Measurements from ENCODE around the gene OTOG. TPM values are rescaled to one million over a fixed set of nuclear protein-coding genes. Genes with fewer than 3 reads are reported as not detected.

Gene OTOG
- total RNA-seq, 1 donor: not detected

DNA sequence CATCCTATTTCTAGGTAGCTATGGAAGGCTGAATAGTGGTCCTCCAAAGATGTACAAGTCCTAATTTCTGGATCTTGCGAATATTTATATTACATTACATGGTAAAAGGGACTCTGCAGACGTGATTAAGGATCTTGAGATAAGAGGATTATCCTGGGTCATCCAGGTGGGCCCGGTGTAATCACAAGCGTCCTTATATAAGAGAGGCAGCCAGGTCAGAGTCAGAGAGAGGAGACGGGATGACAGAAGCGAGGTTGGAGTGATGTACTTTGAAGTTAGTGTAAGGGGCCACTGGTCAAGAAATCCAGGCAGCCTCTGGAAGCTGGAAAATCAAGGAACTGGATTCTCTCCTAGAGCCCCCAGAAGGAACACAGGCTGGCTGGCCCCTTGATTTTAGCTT, 102.2 kb downstream of the OTOG start:
- no peak for DNase-seq (ENCODE audit: low read depth)
- H3K4me3 ChIP-seq (ENCODE audit: low read depth, low read length): no peak overlapping the region
- TF ChIP-seq, protein P1, sequence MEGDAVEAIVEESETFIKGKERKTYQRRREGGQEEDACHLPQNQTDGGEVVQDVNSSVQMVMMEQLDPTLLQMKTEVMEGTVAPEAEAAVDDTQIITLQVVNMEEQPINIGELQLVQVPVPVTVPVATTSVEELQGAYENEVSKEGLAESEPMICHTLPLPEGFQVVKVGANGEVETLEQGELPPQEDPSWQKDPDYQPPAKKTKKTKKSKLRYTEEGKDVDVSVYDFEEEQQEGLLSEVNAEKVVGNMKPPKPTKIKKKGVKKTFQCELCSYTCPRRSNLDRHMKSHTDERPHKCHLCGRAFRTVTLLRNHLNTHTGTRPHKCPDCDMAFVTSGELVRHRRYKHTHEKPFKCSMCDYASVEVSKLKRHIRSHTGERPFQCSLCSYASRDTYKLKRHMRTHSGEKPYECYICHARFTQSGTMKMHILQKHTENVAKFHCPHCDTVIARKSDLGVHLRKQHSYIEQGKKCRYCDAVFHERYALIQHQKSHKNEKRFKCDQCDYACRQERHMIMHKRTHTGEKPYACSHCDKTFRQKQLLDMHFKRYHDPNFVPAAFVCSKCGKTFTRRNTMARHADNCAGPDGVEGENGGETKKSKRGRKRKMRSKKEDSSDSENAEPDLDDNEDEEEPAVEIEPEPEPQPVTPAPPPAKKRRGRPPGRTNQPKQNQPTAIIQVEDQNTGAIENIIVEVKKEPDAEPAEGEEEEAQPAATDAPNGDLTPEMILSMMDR (IDR thresholded peaks at IDR 0.05; ENCODE audit: insufficient read depth, low read length): no peak

DNA sequence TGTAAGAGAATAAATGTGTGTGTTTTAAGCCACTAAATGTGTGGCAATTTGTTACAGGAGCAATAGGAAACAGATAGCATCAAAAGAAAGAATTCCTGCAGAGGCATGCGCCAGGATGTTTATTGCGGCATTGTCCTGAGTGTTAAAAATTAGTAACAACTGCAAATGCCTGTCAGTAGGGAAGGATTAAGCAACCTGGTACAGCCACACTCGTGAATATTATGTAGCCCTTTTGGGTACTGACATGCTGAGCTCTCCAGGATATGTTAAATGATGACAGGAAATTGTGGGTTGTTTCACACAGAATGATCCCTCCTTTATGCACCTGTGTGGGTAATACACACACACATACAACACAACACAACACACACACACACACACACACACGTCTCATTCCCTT, 102.6 kb downstream of the OTOG start:
- no peak for DNase-seq (ENCODE audit: low read depth)
- TF ChIP-seq, protein P1 (IDR thresholded peaks at IDR 0.05; ENCODE audit: insufficient read depth, low read length): no peak
- H3K4me3 ChIP-seq (ENCODE audit: low read depth, low read length): no peak overlapping the region

DNA sequence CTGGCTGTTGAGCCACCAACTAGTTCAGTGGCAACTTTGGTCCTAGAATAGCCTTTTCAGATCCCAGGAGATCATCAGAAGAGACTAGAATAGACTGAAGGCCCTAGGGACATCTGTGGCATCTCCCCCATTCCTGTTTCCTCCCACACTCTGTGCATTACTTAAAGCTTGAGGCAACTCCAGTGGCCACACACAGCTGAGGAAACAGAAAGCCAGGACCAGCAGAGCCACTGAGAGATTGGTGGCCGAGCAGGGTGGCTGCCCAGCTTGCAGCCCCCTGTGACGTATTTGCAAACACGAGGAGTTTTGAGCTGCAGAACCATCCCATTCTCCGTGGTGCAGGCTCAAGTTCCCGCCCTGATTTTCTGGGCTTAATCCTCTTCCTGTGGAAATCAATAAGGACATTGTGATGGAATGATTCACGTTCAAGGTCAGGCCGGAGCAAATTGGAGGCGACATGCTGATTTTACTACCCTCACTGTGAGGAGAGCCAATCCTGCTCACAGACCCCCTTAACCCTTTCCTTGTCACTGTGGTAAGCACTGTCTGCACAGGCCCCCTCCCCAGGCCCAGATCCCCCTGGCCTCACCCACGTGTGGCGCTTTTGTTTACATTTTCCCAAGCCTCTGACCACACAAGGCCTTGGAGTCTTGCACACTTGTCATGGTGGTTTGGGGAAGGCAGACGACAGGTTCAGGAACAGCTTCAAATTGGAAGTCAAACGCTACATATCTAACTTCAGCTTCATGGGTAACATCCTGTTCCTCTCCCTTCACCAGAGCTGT, 103.3 kb downstream of the OTOG start:
- no peak for DNase-seq (ENCODE audit: low read depth)
- no peak overlapping the region for H3K4me3 ChIP-seq (ENCODE audit: low read depth, low read length)
- TF ChIP-seq, protein P1 (IDR thresholded peaks at IDR 0.05; ENCODE audit: insufficient read depth, low read length): no peak

DNA sequence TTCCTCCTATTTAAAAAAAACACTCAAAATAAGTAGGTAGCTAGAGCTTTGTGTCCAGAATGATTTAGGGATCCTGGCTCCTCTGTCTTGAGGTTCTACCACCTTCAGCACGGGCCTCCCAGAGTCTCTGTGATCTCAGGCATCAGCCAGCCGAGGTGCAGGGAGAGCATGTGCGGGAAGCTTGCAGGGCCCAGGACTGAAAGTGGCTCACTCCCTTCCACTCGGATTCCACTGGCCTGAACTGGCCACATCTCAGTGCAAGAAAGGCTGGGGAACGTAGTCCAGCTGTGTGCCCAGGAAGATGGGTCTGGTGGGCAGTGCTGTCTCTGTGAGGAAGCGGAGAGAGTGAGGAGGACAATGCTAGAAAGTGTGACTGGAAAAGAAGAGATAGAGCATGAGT, 104.0 kb downstream of the OTOG start:
- no peak overlapping the region for H3K4me3 ChIP-seq (ENCODE audit: low read depth, low read length)
- TF ChIP-seq, protein P1 (IDR thresholded peaks at IDR 0.05; ENCODE audit: insufficient read depth, low read length): no peak
- no peak for DNase-seq (ENCODE audit: low read depth)

DNA sequence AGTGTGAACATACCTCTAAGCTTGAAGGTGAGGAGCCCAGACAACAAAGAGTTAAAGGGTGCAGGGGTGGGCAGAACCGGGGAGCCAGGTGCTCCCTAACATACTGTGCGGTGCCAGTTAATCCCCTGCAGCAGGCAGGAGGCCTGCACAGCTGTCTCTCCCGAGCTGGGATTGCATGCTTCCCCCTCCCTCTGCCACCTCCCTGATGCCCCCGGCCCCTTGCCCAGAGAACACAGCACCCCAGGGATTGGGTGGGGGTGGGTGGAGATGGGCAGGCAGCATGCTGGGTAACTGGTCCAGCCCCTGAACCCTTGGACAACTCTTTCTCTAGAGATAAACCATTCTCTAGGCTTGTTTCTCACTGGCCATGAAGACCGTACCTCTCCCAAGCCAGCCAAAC, 104.6 kb downstream of the OTOG start:
- DNase-seq (ENCODE audit: low read depth): no peak
- TF ChIP-seq, protein P1 (IDR thresholded peaks at IDR 0.05; ENCODE audit: insufficient read depth, low read length): no peak
- H3K4me3 ChIP-seq (ENCODE audit: low read depth, low read length): no peak overlapping the region

DNA sequence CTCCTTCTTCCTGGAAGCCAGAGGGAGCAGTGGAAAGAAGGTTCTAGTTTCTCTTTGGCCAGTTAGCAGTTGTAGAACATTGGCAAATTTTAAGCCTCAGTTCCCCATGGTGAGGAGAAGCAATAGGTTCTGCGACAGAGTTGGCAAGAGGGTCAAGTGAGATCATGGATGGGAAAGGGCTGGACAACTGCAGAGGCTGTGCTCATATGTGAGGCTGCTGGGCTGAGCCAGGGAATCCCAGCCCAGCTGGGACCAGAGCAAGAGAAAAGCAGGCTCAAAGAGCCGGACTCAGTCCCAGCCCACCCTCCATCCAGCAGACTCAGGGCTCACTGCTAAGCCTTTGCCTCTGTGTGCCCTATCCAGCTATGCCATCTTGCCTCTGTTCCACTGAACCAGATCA, 105.5 kb downstream of the OTOG start:
- no peak for DNase-seq (ENCODE audit: low read depth)
- no peak overlapping the region for H3K4me3 ChIP-seq (ENCODE audit: low read depth, low read length)
- TF ChIP-seq, protein P1 (IDR thresholded peaks at IDR 0.05; ENCODE audit: insufficient read depth, low read length): no peak

DNA sequence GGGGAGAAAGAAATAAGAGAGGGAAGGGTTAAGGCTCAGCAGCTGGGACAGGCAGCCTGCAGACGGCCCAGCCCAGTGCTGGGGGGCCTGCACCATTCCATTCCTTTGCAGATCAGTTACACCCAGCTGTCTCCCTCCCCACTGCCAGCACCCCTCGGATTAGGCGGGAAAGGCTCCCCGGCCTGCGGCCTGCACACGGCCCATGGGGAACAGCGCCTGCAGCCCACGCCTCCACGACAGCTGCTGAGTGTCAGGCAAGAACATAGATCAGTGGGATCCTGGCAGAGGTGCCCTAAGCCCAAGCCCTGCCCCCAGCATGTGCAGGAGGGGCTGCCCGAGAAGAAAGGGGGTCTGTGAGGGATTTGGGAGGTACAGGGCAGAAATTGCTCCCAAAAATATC, 106.6 kb downstream of the OTOG start:
- no peak overlapping the region for H3K4me3 ChIP-seq (ENCODE audit: low read depth, low read length)
- TF ChIP-seq, protein P1 (IDR thresholded peaks at IDR 0.05; ENCODE audit: insufficient read depth, low read length): no peak
- no peak for DNase-seq (ENCODE audit: low read depth)
